SIG-M5 (cell line): Measurements from ENCODE around the gene IRF5.
"Not testable (repeated sequence)": the region's sequence is repeated elsewhere in the genome, so short reads cannot be mapped to it uniquely, and the experiment has no call there.

Source experiments
- DNase-seq: peaks from one replicate; lab custom pipeline; 2025; lab: John Stamatoyannopoulos, UW

IRF5 gene

GRCh38 chr7:128939075-128939860 is 1.5 kb downstream of the IRF5 start:
- DNase-seq = no peak

- DNase-seq = no peak
Measured at GRCh38 chr7:128939861-128940410, 2.2 kb downstream of the IRF5 start.

- DNase-seq = peak; percentile 54
Measured at GRCh38 chr7:128940494-128941322, 3.0 kb downstream of the IRF5 start.

GRCh38 chr7:128941323-128941890 is 3.7 kb downstream of the IRF5 start:
- no peak for DNase-seq

- DNase-seq = no peak
Measured at GRCh38 chr7:128941946-128942526, 4.3 kb downstream of the IRF5 start.

- not testable (repeated sequence) for DNase-seq
Measured at GRCh38 chr7:128943251-128943650, 5.5 kb downstream of the IRF5 start.

GRCh38 chr7:128944487-128945236 is 6.9 kb downstream of the IRF5 start:
- DNase-seq = no peak

- no peak for DNase-seq
Measured at GRCh38 chr7:128945668-128946366, 8.1 kb downstream of the IRF5 start.

- no peak for DNase-seq
Measured at GRCh38 chr7:128946936-128947830, 9.5 kb downstream of the IRF5 start.

- no peak for DNase-seq
Measured at GRCh38 chr7:128947854-128948253, 10.1 kb downstream of the IRF5 start.

GRCh38 chr7:128948312-128948973 is 10.7 kb downstream of the IRF5 start:
- DNase-seq = peak; percentile 38

GRCh38 chr7:128948976-128949760 is 11.4 kb downstream of the IRF5 start:
- peak; percentile 61 for DNase-seq

- no peak for DNase-seq
Measured at GRCh38 chr7:128951296-128951695, 13.6 kb downstream of the IRF5 start.

GRCh38 chr7:128954150-128954549 is 16.4 kb downstream of the IRF5 start:
- DNase-seq = no peak

GRCh38 chr7:128954830-128955802 is 17.4 kb downstream of the IRF5 start:
- no peak for DNase-seq

- DNase-seq = no peak
Measured at GRCh38 chr7:128955981-128956380, 18.3 kb downstream of the IRF5 start.

GRCh38 chr7:128959296-128959695 is 21.6 kb downstream of the IRF5 start:
- DNase-seq = no peak
